Sigmoid colon (tissue), 4 donors: ENCODE data around the gene HTR1D.

Source experiments
- EP300 ChIP-seq, 4 donors: sonication (generic); formaldehyde crosslinking; IDR thresholded peaks; one replicate each; pipeline ENCODE4 v1.6.1; 2017; ENCODE audit warnings: antibody characterized with exemption in 4 of 4
- TF ChIP-seq, protein P1 (sequence below), 4 experiments: fragments of 450-650 bp in 3 of 4; fragments of 200-600 bp in 1 of 4; IDR thresholded peaks; one replicate each; pipeline ENCODE4 v1.5.1; 2016 to 2019; ENCODE audit warnings: antibody characterized with exemption in 4 of 4, mild to moderate bottlenecking in 3 of 4, moderate library complexity in 2 of 4

DNA sequence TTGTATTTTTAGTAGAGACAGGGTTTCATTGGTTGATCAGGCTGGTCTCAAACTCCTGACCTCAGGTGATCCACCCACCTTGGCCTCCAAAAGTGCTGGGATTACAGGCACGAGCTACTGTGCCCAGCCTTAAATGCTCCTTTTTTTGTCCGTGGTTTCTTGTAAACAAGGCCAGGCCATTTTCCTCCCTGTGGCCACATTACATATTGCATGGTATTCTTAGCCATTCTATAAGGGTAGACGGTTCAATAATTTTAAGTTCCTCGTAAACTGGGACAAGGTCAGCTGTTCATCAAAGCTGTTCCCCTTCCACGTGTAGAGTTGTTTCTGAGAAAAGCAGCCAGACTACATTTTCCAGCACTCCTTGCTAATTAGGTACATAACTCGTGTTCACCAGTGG is 38.4 kb downstream of the HTR1D start:
- TF ChIP-seq, protein P1, sequence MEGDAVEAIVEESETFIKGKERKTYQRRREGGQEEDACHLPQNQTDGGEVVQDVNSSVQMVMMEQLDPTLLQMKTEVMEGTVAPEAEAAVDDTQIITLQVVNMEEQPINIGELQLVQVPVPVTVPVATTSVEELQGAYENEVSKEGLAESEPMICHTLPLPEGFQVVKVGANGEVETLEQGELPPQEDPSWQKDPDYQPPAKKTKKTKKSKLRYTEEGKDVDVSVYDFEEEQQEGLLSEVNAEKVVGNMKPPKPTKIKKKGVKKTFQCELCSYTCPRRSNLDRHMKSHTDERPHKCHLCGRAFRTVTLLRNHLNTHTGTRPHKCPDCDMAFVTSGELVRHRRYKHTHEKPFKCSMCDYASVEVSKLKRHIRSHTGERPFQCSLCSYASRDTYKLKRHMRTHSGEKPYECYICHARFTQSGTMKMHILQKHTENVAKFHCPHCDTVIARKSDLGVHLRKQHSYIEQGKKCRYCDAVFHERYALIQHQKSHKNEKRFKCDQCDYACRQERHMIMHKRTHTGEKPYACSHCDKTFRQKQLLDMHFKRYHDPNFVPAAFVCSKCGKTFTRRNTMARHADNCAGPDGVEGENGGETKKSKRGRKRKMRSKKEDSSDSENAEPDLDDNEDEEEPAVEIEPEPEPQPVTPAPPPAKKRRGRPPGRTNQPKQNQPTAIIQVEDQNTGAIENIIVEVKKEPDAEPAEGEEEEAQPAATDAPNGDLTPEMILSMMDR (IDR thresholded peaks at IDR 0.05) = peak in 3 of 4 experiments; percentile 20 to 46 (median 41)
- TF ChIP-seq EP300 (IDR thresholded peaks at IDR 0.05) = no peak
